Activated B cell treated with CpG ODN at 0.5 μM for 24 hours (primary cell): Measurements from ENCODE around the gene DENND2D. TPM values are rescaled to one million over a fixed set of nuclear protein-coding genes. Genes with fewer than 3 reads are reported as not detected.
A peak's percentile ranks its signal among the peaks of the same experiment; 100 is the strongest.

Experiments used
- ATAC-seq: fragments of 200-7000 bp; cut with Tn5 transposase; one replicate; pipeline ENCODE4 v1.10.0; 2021; ENCODE audit warnings: low read depth, mild to moderate bottlenecking, moderate library complexity
- CTCF ChIA-PET: fragments of 350-600 bp; sonication (Branson Sonifier 250); formaldehyde crosslinking; loops from one replicate; lab custom pipeline; 2021; ENCODE audit warnings: antibody characterized with exemption; lab: Charles Lee
- POLR2A ChIA-PET: fragments of 350-600 bp; sonication (Branson Sonifier 250); formaldehyde crosslinking; loops from one replicate; lab custom pipeline; 2021; ENCODE audit warnings: antibody characterized with exemption; lab: Charles Lee
- DNase-seq: peaks from one replicate; pipeline ENCODE4 v3.0.0; 2022
- H3K27ac Mint-ChIP-seq: one replicate; pipeline ENCODE4 v1.8.0; 2020; ENCODE audit warnings: mixed read lengths
- H3K27me3 Mint-ChIP-seq: one replicate; pipeline ENCODE4 v1.8.0; 2021; ENCODE audit warnings: mixed read lengths
- H3K36me3 Mint-ChIP-seq: one replicate; pipeline ENCODE4 v1.8.0; 2021; ENCODE audit warnings: low read depth, mixed read lengths
- H3K4me1 Mint-ChIP-seq: one replicate; pipeline ENCODE4 v1.8.0; 2021; ENCODE audit warnings: mixed read lengths
- H3K4me3 Mint-ChIP-seq: one replicate; pipeline ENCODE4 v1.8.0; 2020; ENCODE audit warnings: mild to moderate bottlenecking, mixed read lengths
- H3K9me3 Mint-ChIP-seq: one replicate; pipeline ENCODE4 v1.8.0; 2020; ENCODE audit warnings: mixed read lengths
- CTCF ChIP-seq: fragments of 200-600 bp; IDR thresholded peaks from one replicate; pipeline ENCODE4 v1.8.0; 2022; ENCODE audit warnings: antibody characterized with exemption, mild to moderate bottlenecking
- intact Hi-C: fragments of 100-400 bp; cut with micrococcal nuclease; formaldehyde crosslinking; loops from one replicate; pipeline ENCODE4 v1.15.1; 2024
- total RNA-seq: library from RNA; stranded (reverse); gene quantifications from 2 replicates; pipeline ENCODE4 v1.2.3, GENCODE V29; 2022

The DENND2D gene
- total RNA-seq, 1 donor from 2014 or later, result 58.6 TPM

GRCh38 chr1:111151838-111152237, 48.6 kb downstream of the DENND2D start:
- TF ChIP-seq CTCF, result no peak
- POLR2A ChIA-PET, result interaction anchor here (1.3 to 5.5 kb wide), 3 partner anchors 9 to 12 kb away, joined by 3 to 39 read pairs (median 5); partner anchors contain the start of genes CEPT1 and DRAM2
- Mint-ChIP-seq H3K27ac (peak overlapping the region; percentile 77), H3K4me1 (peaks cover 92% of the 10 kb centered on the region), H3K9me3 (no peaks in the 10 kb centered on the region), H3K27me3 (no peaks in the 10 kb centered on the region), H3K36me3 (peaks cover 91% of the 10 kb centered on the region), H3K4me3 (peak overlapping the region; percentile 24)
- ATAC-seq (peak; percentile 37), DNase-seq (no peak)
- intact Hi-C loops, result loop anchor here (1.0 to 2.0 kb wide), 3 partner anchors 8 to 15 kb away; partner anchors contain the start of genes CEPT1 and DRAM2
- CTCF ChIA-PET, result no interaction called here

- TF ChIP-seq CTCF, result no peak
- Mint-ChIP-seq H3K4me1 (peaks cover 88% of the 10 kb centered on the region), H3K36me3 (peaks cover 78% of the 10 kb centered on the region), H3K27ac (peak overlapping the region; percentile 64), H3K4me3 (peak overlapping the region; percentile 52), H3K9me3 (no peaks in the 10 kb centered on the region), H3K27me3 (no peaks in the 10 kb centered on the region)
- ChIA-PET CTCF (interaction anchor here (0.8 kb wide), 1 partner anchor 118 kb away, joined by 3 read pairs; no protein-coding TSS in a partner anchor), POLR2A (interaction anchor here (1.0 kb wide), 3 partner anchors 8 to 276 kb away, joined by 3 to 11 read pairs (median 3); partner anchors contain the start of genes CEPT1 and DRAM2)
- intact Hi-C loops, result loop anchor here (5.0 kb wide), 1 partner anchor 36 kb away; no protein-coding TSS in a partner anchor
- DNase-seq, result no peak
- ATAC-seq, result peak; percentile 40
Observed at GRCh38 chr1:111148376-111148881, 52.0 kb downstream of the DENND2D start.

GRCh38 chr1:111147948-111148347, 52.5 kb downstream of the DENND2D start:
- no peak for ATAC-seq
- H3K4me3 Mint-ChIP-seq, result no peak overlapping the region
- POLR2A ChIA-PET, result no interaction called here
- no peak overlapping the region for H3K27ac Mint-ChIP-seq
- peaks cover 88% of the 10 kb centered on the region for H3K4me1 Mint-ChIP-seq
- H3K27me3 Mint-ChIP-seq, result no peaks in the 10 kb centered on the region
- CTCF ChIA-PET, result no interaction called here
- peaks cover 73% of the 10 kb centered on the region for H3K36me3 Mint-ChIP-seq
- no peak for DNase-seq
- TF ChIP-seq CTCF, result no peak
- intact Hi-C loops, result loop anchor here (2.0 to 5.0 kb wide), 2 partner anchors 13 to 36 kb away; no protein-coding TSS in a partner anchor
- no peaks in the 10 kb centered on the region for H3K9me3 Mint-ChIP-seq

- DNase-seq (no peak), ATAC-seq (no peak)
- no peak for TF ChIP-seq CTCF
- H3K27me3 Mint-ChIP-seq, result no peaks in the 10 kb centered on the region
- ChIA-PET POLR2A (interaction anchor here (0.7 kb wide), 1 partner anchor 481 kb away, joined by 5 read pairs; no protein-coding TSS in a partner anchor), CTCF (no interaction called here)
- H3K27ac Mint-ChIP-seq, result peak overlapping the region; percentile 74
- peaks cover 88% of the 10 kb centered on the region for H3K4me1 Mint-ChIP-seq
- no peaks in the 10 kb centered on the region for H3K9me3 Mint-ChIP-seq
- intact Hi-C loops, result loop anchor here (2.0 to 5.0 kb wide), 2 partner anchors 15 to 34 kb away; no protein-coding TSS in a partner anchor
- H3K36me3 Mint-ChIP-seq, result peaks cover 57% of the 10 kb centered on the region
- peak overlapping the region; percentile 44 for H3K4me3 Mint-ChIP-seq
Observed at GRCh38 chr1:111145963-111146768, 54.3 kb downstream of the DENND2D start.

GRCh38 chr1:111145542-111145941, 54.9 kb downstream of the DENND2D start:
- Mint-ChIP-seq H3K4me1 (peaks cover 85% of the 10 kb centered on the region), H3K36me3 (peaks cover 52% of the 10 kb centered on the region), H3K9me3 (no peaks in the 10 kb centered on the region), H3K27ac (peak overlapping the region; percentile 56), H3K27me3 (no peaks in the 10 kb centered on the region), H3K4me3 (no peak overlapping the region)
- ATAC-seq, result no peak
- POLR2A ChIA-PET, result interaction anchor here (0.6 to 1.4 kb wide), 2 partner anchors 18 to 100 kb away, joined by 4 read pairs; no protein-coding TSS in a partner anchor
- intact Hi-C loops, result loop anchor here (5.0 kb wide), 1 partner anchor 33 kb away; no protein-coding TSS in a partner anchor
- CTCF ChIA-PET, result no interaction called here
- DNase-seq, result no peak
- TF ChIP-seq CTCF, result no peak
